ENCODE measurements around the gene AURKB. TPM values are rescaled to one million over a fixed set of nuclear protein-coding genes. Genes with fewer than 3 reads are reported as not detected.
"Not testable (repeated sequence)": the region's sequence is repeated elsewhere in the genome, so short reads cannot be mapped to it uniquely, and the experiment has no call there.

The AURKB gene
- total RNA-seq, 1 donor, result 3.6 TPM

DNA sequence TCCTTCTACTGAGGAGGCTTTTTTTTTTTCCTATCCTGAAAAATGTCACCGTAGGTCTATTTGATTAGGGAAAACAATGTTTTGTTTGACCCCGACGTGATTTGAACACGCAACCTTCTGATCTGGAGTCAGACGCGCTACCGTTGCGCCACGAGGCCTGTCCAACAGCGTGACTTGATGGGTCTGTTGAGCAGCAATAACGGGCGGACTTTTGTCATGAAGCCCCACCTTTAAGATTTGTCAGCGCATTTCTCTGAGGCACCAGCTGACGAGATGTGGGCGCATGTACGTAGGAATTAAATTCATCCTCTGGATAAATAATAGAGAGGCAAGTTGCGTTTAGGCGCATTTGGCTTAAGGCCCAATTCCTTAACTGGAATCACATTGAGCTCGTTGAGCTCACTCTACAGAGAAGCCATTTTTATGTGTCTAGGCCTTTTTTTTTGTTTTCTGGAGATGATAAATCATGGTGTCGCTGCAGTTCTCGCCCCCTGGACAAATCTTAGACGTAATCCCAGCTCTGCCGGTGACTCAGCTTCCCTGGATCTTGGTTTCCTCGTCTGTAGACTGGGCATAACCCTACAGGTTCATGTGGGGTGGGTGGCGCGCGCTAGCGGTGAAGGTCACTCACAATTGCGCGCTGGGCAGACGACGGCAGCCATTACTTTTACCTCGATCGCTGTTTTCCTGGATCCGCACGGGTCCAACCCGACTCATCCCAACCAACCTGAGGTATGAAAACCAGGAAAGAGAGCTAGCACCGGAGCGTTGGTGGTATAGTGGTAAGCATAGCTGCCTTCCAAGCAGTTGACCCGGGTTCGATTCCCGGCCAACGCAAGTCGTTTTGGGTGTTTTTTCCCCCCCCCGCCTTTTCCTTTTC, 10.6 kb upstream of the AURKB start:
- Histone ChIP-seq H3K27me3 (ENCODE audit: insufficient read depth, low read length) (no peaks in the 10 kb centered on the region), H3K4me3 (ENCODE audit: insufficient read depth, low read length) (peak overlapping the region; percentile 77)
- TF ChIP-seq, protein P1, sequence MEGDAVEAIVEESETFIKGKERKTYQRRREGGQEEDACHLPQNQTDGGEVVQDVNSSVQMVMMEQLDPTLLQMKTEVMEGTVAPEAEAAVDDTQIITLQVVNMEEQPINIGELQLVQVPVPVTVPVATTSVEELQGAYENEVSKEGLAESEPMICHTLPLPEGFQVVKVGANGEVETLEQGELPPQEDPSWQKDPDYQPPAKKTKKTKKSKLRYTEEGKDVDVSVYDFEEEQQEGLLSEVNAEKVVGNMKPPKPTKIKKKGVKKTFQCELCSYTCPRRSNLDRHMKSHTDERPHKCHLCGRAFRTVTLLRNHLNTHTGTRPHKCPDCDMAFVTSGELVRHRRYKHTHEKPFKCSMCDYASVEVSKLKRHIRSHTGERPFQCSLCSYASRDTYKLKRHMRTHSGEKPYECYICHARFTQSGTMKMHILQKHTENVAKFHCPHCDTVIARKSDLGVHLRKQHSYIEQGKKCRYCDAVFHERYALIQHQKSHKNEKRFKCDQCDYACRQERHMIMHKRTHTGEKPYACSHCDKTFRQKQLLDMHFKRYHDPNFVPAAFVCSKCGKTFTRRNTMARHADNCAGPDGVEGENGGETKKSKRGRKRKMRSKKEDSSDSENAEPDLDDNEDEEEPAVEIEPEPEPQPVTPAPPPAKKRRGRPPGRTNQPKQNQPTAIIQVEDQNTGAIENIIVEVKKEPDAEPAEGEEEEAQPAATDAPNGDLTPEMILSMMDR (IDR thresholded peaks at IDR 0.05; ENCODE audit: extremely low read depth, low read depth, low read length), result no peak

DNA sequence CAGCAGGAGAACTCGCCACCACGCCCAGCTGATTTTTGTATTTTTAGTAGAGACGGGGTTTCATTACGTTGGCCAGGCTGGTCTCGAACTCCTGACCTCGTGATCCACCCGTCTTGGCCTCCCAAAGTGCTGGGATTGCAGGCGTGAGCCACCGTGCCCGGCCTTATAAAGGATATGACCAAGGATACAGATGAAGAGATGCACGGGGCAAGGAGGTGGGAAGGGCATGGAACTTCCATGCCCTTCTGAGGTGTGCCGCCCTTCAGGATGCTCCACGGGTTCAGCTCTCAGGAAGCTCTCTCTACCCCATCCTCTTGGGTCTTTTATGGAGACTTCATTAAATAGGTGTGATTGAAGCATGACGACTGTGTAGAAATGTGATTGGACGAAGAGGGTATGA, 3.6 kb upstream of the AURKB start:
- H2AFZ ChIP-seq (ENCODE audit: low read length); H4K20me1 ChIP-seq (ENCODE audit: insufficient read depth, low read length); H3K79me2 ChIP-seq (ENCODE audit: insufficient read depth, low read length); DNase-seq (ENCODE audit: insufficient read length, low spot score, missing footprints); H3K36me3 ChIP-seq (ENCODE audit: insufficient read depth, low read length); H3K27me3 ChIP-seq (ENCODE audit: insufficient read depth, low read length); H3K9me3 ChIP-seq (ENCODE audit: low read depth, low read length); H3K4me2 ChIP-seq (ENCODE audit: insufficient read depth, low read length); H3K27ac ChIP-seq (ENCODE audit: low read depth, low read length); H3K4me3 ChIP-seq (ENCODE audit: insufficient read depth, low read length): not testable (repeated sequence)
- peaks cover 11% of the 10 kb centered on the region for H3K4me1 ChIP-seq (ENCODE audit: insufficient read depth, low read length)

More for the DNA sequence above, 10.6 kb upstream of the AURKB start:
- no peaks in the 10 kb centered on the region for H3K79me2 ChIP-seq (ENCODE audit: insufficient read depth, low read length)
- no peaks in the 10 kb centered on the region for H3K9me3 ChIP-seq (ENCODE audit: low read depth, low read length)
- peak overlapping the region; percentile 95 for H2AFZ ChIP-seq (ENCODE audit: low read length)
- DNase-seq (ENCODE audit: insufficient read length, low spot score, missing footprints), result peak; percentile 85
- peaks cover 19% of the 10 kb centered on the region for H3K4me1 ChIP-seq (ENCODE audit: insufficient read depth, low read length)
- H4K20me1 ChIP-seq (ENCODE audit: insufficient read depth, low read length), result peaks cover 3% of the 10 kb centered on the region
- H3K4me2 ChIP-seq (ENCODE audit: insufficient read depth, low read length), result peak overlapping the region; percentile 94
- peak overlapping the region; percentile 94 for H3K27ac ChIP-seq (ENCODE audit: low read depth, low read length)
- H3K36me3 ChIP-seq (ENCODE audit: insufficient read depth, low read length), result no peaks in the 10 kb centered on the region

DNA sequence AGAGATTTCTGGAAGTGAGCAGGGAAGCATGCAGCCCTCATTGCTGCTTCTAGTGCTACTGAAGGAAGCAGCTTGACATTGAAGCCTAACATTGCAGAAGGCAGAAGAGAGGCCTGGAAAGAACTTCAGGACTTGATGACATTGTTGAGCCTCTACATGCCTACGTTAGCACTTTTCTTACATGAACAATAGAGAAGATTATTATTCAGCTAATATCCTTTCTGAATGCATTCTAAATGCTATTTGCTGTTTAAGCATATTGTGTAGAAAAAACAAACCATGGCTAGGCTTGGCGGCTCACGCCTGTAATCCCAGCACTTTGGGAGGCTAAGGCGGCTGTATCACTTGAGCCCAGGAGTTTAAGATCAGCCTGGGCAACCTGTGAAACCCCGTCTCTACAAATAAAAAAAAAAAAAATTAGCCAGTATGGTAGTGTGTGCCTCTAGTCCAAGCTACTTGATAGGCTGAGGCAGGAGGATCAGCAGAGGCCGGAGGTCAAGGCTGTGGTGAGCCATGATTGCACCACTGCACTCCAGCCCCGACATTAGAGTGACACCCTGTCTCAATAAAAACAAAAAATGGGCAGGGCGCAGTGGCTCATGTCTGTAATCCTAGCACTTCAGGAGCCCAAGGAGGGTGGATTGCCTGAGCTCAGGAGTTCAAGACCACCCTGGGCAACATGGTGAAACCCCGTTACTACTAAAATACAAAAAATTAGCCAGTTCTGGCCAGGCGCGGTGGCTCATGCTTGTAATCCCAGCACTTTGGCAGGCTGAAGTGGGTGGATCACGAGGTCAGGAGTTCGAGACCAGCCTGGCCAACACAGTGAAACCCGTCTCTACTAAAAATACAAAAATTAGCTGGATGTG, 2.2 kb upstream of the AURKB start:
- no peaks in the 10 kb centered on the region for H4K20me1 ChIP-seq (ENCODE audit: insufficient read depth, low read length)
- no peak overlapping the region for H3K4me2 ChIP-seq (ENCODE audit: insufficient read depth, low read length)
- H3K79me2 ChIP-seq (ENCODE audit: insufficient read depth, low read length), result peaks cover 20% of the 10 kb centered on the region
- no peaks in the 10 kb centered on the region for H3K27me3 ChIP-seq (ENCODE audit: insufficient read depth, low read length)
- no peak overlapping the region for H2AFZ ChIP-seq (ENCODE audit: low read length)
- no peak for DNase-seq (ENCODE audit: insufficient read length, low spot score, missing footprints)
- H3K27ac ChIP-seq (ENCODE audit: low read depth, low read length), result no peak overlapping the region
- no peaks in the 10 kb centered on the region for H3K36me3 ChIP-seq (ENCODE audit: insufficient read depth, low read length)
- TF ChIP-seq, protein P1 (IDR thresholded peaks at IDR 0.05; ENCODE audit: extremely low read depth, low read depth, low read length), result no peak
- H3K4me1 ChIP-seq (ENCODE audit: insufficient read depth, low read length), result peaks cover 17% of the 10 kb centered on the region
- H3K9me3 ChIP-seq (ENCODE audit: low read depth, low read length), result no peaks in the 10 kb centered on the region
- H3K4me3 ChIP-seq (ENCODE audit: insufficient read depth, low read length), result no peak overlapping the region

DNA sequence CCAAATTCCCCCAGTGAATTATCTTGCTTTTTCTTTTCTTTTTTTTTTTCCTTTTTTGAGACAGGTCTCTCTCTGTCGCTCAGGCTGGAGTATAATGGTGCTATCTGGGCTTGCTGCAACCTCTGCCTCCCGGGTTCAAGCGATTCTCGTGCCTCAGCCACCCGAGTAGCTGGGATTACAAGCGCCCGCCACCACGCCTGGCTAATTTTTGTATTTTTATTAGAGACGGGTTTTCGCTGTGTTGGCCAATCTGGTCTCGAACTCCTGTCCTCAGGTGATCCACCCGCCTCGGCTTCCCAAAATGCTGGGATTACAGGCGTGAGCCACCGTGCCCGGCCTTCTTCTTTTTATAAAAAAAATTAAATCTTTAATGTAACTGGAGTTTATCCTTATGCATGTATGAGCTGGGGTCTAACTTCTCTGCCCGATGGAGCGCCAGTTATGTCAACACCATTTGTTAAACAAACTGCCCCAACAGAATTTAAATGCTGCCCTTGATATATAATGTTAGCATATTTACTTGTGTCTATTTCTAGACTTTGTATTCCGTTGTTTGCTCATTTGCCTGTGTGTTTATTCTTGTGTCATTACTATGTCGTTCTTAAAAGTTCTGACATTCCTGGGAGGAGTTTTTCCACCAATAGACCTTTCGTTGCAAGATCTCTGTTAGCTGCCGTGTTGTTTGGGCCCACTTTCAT, 535 bp upstream of the AURKB start:
- Histone ChIP-seq H3K4me3 (ENCODE audit: insufficient read depth, low read length) (peak overlapping the region; percentile 96), H3K79me2 (ENCODE audit: insufficient read depth, low read length) (peaks cover 29% of the 10 kb centered on the region), H4K20me1 (ENCODE audit: insufficient read depth, low read length) (no peaks in the 10 kb centered on the region), H3K9me3 (ENCODE audit: low read depth, low read length) (no peaks in the 10 kb centered on the region), H3K27ac (ENCODE audit: low read depth, low read length) (peak overlapping the region; percentile 90), H2AFZ (ENCODE audit: low read length) (peak overlapping the region; percentile 97), H3K27me3 (ENCODE audit: insufficient read depth, low read length) (no peaks in the 10 kb centered on the region), H3K4me2 (ENCODE audit: insufficient read depth, low read length) (peak overlapping the region; percentile 98), H3K4me1 (ENCODE audit: insufficient read depth, low read length) (peaks cover 17% of the 10 kb centered on the region), H3K36me3 (ENCODE audit: insufficient read depth, low read length) (peaks cover 4% of the 10 kb centered on the region)
- DNase-seq (ENCODE audit: insufficient read length, low spot score, missing footprints), result no peak
- TF ChIP-seq, protein P1 (IDR thresholded peaks at IDR 0.05; ENCODE audit: extremely low read depth, low read depth, low read length), result no peak
